ENCODE data around the gene MICB.
A peak's percentile ranks its signal among the peaks of the same experiment; 100 is the strongest.
"Not testable (repeated sequence)": the region's sequence is repeated elsewhere in the genome, so short reads cannot be mapped to it uniquely, and the experiment has no call there.

MICB gene

DNA sequence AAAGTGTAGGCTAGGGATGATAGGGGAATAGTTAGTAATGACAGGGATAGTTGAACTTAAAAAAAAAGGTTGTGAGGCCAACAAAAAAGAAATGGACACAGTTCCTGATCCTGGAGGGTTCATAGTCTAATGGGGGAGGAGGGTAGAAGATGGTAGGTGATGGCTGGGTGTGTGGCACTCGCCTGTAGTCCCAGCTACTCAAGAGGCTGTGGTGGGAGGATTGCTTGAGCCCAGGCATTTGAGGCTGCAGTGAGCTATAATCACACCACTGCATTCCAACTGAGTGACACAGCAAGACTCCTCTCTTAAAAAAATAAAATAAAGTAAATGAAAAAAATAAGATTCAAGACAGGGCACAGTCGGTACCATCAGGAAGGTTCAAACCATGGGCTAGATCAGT is 2.4 kb upstream of the MICB start:
- Histone ChIP-seq H3K79me2 (ENCODE audit: insufficient read depth, low read length) (peaks cover 78% of the 10 kb centered on the region), H4K20me1 (ENCODE audit: low read depth, low read length) (peaks cover 4% of the 10 kb centered on the region; the same call in 1 of the 2 replicates), H3K27ac (ENCODE audit: low read depth, low read length) (peak overlapping the region; percentile 93), H3K9me2 (replicated peaks; ENCODE audit: insufficient read depth, low read length) (no peaks in the 10 kb centered on the region), H3K36me3 (ENCODE audit: low read length) (no peaks in the 10 kb centered on the region), H3K4me3 (ENCODE audit: insufficient read depth, low read length, poor library complexity, severe bottlenecking) (peak overlapping the region; percentile 95), H3K4me2 (ENCODE audit: low read depth, low read length, poor library complexity, severe bottlenecking) (peak overlapping the region; percentile 94), H2AFZ (ENCODE audit: low read depth, low read length, severe bottlenecking) (no peak overlapping the region), H3K9ac (ENCODE audit: low read length) (peak overlapping the region; percentile 72), H3K27me3 (ENCODE audit: low read length) (no peaks in the 10 kb centered on the region), H3F3A (ENCODE audit: insufficient read depth) (peaks cover 28% of the 10 kb centered on the region), H3K9me3 (ENCODE audit: insufficient read depth, low read length) (no peaks in the 10 kb centered on the region)
- TF ChIP-seq, protein P1, sequence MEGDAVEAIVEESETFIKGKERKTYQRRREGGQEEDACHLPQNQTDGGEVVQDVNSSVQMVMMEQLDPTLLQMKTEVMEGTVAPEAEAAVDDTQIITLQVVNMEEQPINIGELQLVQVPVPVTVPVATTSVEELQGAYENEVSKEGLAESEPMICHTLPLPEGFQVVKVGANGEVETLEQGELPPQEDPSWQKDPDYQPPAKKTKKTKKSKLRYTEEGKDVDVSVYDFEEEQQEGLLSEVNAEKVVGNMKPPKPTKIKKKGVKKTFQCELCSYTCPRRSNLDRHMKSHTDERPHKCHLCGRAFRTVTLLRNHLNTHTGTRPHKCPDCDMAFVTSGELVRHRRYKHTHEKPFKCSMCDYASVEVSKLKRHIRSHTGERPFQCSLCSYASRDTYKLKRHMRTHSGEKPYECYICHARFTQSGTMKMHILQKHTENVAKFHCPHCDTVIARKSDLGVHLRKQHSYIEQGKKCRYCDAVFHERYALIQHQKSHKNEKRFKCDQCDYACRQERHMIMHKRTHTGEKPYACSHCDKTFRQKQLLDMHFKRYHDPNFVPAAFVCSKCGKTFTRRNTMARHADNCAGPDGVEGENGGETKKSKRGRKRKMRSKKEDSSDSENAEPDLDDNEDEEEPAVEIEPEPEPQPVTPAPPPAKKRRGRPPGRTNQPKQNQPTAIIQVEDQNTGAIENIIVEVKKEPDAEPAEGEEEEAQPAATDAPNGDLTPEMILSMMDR (IDR thresholded peaks at IDR 0.05; ENCODE audit: insufficient read depth, low read length, poor library complexity, severe bottlenecking), result no peak
- no peak for TF ChIP-seq EZH2phosphoT487 (conservative IDR thresholded peaks at IDR 0.05; ENCODE audit: low read length)

DNA sequence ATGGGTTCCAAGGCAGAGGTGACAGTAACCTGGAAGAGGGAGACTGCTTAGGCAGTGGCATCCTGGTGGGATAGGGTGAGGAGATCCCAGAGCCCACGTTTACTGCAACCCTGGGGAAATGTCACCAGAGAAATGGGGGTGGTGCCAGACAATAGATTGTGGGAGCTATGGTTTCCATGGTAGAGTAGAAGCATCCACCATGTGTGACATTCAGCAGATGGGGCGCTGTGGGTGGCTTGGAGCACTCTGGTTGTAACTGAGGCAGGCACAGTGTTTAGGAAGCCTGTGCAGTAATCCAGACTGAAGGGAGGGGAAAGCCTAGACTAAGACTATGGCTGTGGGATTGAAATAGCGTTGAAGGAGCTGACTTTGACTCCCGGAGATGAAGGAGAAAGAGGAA is 1.1 kb upstream of the MICB start:
- peak overlapping the region; percentile 72 for H3K9ac ChIP-seq (ENCODE audit: low read length)
- peaks cover 35% of the 10 kb centered on the region for H3F3A ChIP-seq (ENCODE audit: insufficient read depth)
- peak overlapping the region; percentile 94 for H3K4me2 ChIP-seq (ENCODE audit: low read depth, low read length, poor library complexity, severe bottlenecking)
- peak overlapping the region; percentile 93 for H3K27ac ChIP-seq (ENCODE audit: low read depth, low read length)
- H3K79me2 ChIP-seq (ENCODE audit: insufficient read depth, low read length), result peaks cover 82% of the 10 kb centered on the region
- H2AFZ ChIP-seq (ENCODE audit: low read depth, low read length, severe bottlenecking); H3K9me3 ChIP-seq (ENCODE audit: insufficient read depth, low read length); H3K27me3 ChIP-seq (ENCODE audit: low read length); H3K9me2 ChIP-seq (replicated peaks; ENCODE audit: insufficient read depth, low read length); H3K36me3 ChIP-seq (ENCODE audit: low read length): not testable (repeated sequence)
- peak overlapping the region; percentile 95 for H3K4me3 ChIP-seq (ENCODE audit: insufficient read depth, low read length, poor library complexity, severe bottlenecking)
- TF ChIP-seq, protein P1 (IDR thresholded peaks at IDR 0.05; ENCODE audit: insufficient read depth, low read length, poor library complexity, severe bottlenecking), result peak; percentile 18
- peaks cover 17% of the 10 kb centered on the region; the same call in 1 of the 2 replicates for H4K20me1 ChIP-seq (ENCODE audit: low read depth, low read length)

DNA sequence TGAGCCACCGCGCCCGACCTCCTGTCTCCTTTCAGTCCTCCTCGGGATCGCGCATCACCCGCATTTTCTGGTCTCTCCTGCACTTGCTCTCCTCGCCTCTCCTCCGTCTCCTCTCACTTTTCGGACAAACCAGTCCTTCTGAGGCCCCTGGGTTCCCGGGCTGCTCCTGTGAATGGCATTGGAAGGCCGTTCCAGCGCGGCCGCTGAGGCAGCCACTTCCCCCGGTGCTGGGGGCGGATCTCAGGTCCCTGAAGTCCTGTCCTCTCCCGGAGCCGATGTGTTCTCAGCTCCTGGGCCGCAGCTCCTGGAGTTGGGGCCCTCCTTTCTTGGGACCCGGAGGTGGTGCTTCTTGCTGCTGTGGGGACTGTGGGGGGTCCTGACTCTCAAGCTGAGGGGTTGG is 803 bp downstream of the MICB start:
- Histone ChIP-seq H3K79me2 (ENCODE audit: insufficient read depth, low read length) (peaks cover 95% of the 10 kb centered on the region), H3K9me2 (replicated peaks; ENCODE audit: insufficient read depth, low read length) (no peaks in the 10 kb centered on the region), H3K4me2 (ENCODE audit: low read depth, low read length, poor library complexity, severe bottlenecking) (no peak overlapping the region), H3K9me3 (ENCODE audit: insufficient read depth, low read length) (no peaks in the 10 kb centered on the region), H2AFZ (ENCODE audit: low read depth, low read length, severe bottlenecking) (no peak overlapping the region), H3K9ac (ENCODE audit: low read length) (no peak overlapping the region), H4K20me1 (ENCODE audit: low read depth, low read length) (peaks cover 35% of the 10 kb centered on the region), H3K36me3 (ENCODE audit: low read length) (no peaks in the 10 kb centered on the region; the same call in 1 of the 2 replicates), H3K4me3 (ENCODE audit: insufficient read depth, low read length, poor library complexity, severe bottlenecking) (no peak overlapping the region), H3K27me3 (ENCODE audit: low read length) (no peaks in the 10 kb centered on the region), H3F3A (ENCODE audit: insufficient read depth) (peaks cover 37% of the 10 kb centered on the region), H3K27ac (ENCODE audit: low read depth, low read length) (no peak overlapping the region)
- TF ChIP-seq, protein P1 (IDR thresholded peaks at IDR 0.05; ENCODE audit: insufficient read depth, low read length, poor library complexity, severe bottlenecking), result no peak
- no peak for TF ChIP-seq EZH2phosphoT487 (conservative IDR thresholded peaks at IDR 0.05; ENCODE audit: low read length)

DNA sequence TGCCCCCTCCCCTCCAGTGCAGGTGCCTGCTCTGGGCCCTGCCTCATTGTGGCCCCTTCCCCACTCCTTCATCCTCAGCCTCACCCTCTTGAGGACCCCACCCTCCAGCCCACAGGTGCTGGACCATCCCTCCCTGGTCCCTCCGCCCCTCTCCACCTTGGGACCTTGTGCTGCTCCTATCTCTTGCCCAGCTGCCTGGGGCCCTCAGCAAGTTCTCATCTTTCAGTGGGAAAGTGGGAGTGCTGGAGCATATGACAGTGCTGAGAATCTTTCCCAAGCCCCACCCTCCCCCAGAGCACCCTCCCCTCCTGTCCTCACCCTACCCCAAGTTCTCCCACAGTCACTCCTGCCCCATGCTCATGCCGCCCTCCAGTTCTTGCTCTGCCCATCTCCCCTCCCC is 1.7 kb downstream of the MICB start:
- H3K9me2 ChIP-seq (replicated peaks; ENCODE audit: insufficient read depth, low read length); H3K4me3 ChIP-seq (ENCODE audit: insufficient read depth, low read length, poor library complexity, severe bottlenecking); H3K9ac ChIP-seq (ENCODE audit: low read length); H3K27me3 ChIP-seq (ENCODE audit: low read length); H3K27ac ChIP-seq (ENCODE audit: low read depth, low read length); H3K4me2 ChIP-seq (ENCODE audit: low read depth, low read length, poor library complexity, severe bottlenecking); H3K9me3 ChIP-seq (ENCODE audit: insufficient read depth, low read length); H3K36me3 ChIP-seq (ENCODE audit: low read length); H2AFZ ChIP-seq (ENCODE audit: low read depth, low read length, severe bottlenecking): not testable (repeated sequence)
- Histone ChIP-seq H4K20me1 (ENCODE audit: low read depth, low read length) (peaks cover 41% of the 10 kb centered on the region), H3F3A (ENCODE audit: insufficient read depth) (peaks cover 37% of the 10 kb centered on the region), H3K79me2 (ENCODE audit: insufficient read depth, low read length) (peaks cover 97% of the 10 kb centered on the region)

Measured in SU-DHL-6 (cell line).